H9 (cell line): ENCODE data around the gene GNB4. TPM values are rescaled to one million over a fixed set of nuclear protein-coding genes. Genes with fewer than 3 reads are reported as not detected.
A peak's percentile ranks its signal among the peaks of the same experiment; 100 is the strongest.

Source experiments
- DNase-seq: peaks from one replicate; pipeline ENCODE4 v3.0.0-alpha.2; 2017
- H2AFZ ChIP-seq: one replicate; pipeline ENCODE4 v1.6.1; 2013; ENCODE audit warnings: mild to moderate bottlenecking, low read length, control low read depth, moderate library complexity
- H2AK5ac ChIP-seq: 2 replicates; pipeline ENCODE4 v1.6.1; 2013; ENCODE audit warnings: low read length, control low read depth, mixed read lengths; ENCODE audit not compliant: insufficient read length
- H2BK120ac ChIP-seq: one replicate; pipeline ENCODE4 v1.6.1; 2013; ENCODE audit warnings: low read depth, mild to moderate bottlenecking, low read length, control low read depth, inconsistent platforms; ENCODE audit not compliant: poor library complexity, severe bottlenecking
- H2BK12ac ChIP-seq: 2 replicates; pipeline ENCODE4 v1.6.1; 2013; ENCODE audit warnings: low read length, control low read depth, mixed read lengths, low read depth; ENCODE audit not compliant: insufficient read length
- H2BK15ac ChIP-seq: 2 replicates; pipeline ENCODE4 v1.6.1; 2013; ENCODE audit warnings: low read depth, low read length, control low read depth
- H2BK20ac ChIP-seq: one replicate; pipeline ENCODE4 v1.6.1; 2013; ENCODE audit warnings: low read depth, mild to moderate bottlenecking, low read length, control low read depth, inconsistent platforms; ENCODE audit not compliant: poor library complexity, severe bottlenecking
- H2BK5ac ChIP-seq: 2 replicates; pipeline ENCODE4 v1.6.1; 2013; ENCODE audit warnings: low read length, control low read depth, mixed read lengths; ENCODE audit not compliant: insufficient read length
- H3K14ac ChIP-seq: 2 replicates; pipeline ENCODE4 v1.6.1; 2013; ENCODE audit warnings: low read length, control low read depth; ENCODE audit not compliant: insufficient read depth
- H3K18ac ChIP-seq: 2 replicates; pipeline ENCODE4 v1.6.1; 2013; ENCODE audit warnings: low read depth, mild to moderate bottlenecking, mixed read lengths, low read length, control low read depth; ENCODE audit not compliant: insufficient read length
- H3K23ac ChIP-seq: 2 replicates; pipeline ENCODE4 v1.6.1; 2013; ENCODE audit warnings: low read length, control low read depth, mixed read lengths, low read depth; ENCODE audit not compliant: insufficient read length
- H3K23me2 ChIP-seq: 2 replicates; pipeline ENCODE4 v1.6.1; 2013; ENCODE audit warnings: low read depth, mild to moderate bottlenecking, mixed read lengths, low read length, control low read depth; ENCODE audit not compliant: insufficient read length, poor library complexity, severe bottlenecking
- H3K27ac ChIP-seq: 2 replicates; pipeline ENCODE4 v1.5.1; 2013; ENCODE audit warnings: low read length, control low read depth, mixed read lengths, low read depth; ENCODE audit not compliant: insufficient read length
- H3K27me3 ChIP-seq: 2 replicates; pipeline ENCODE4 v1.6.1; 2013; ENCODE audit warnings: low read length, control low read depth, inconsistent platforms; ENCODE audit not compliant: insufficient read depth
- H3K4ac ChIP-seq: 2 replicates; pipeline ENCODE4 v1.6.1; 2013; ENCODE audit warnings: low read depth, mild to moderate bottlenecking, control low read depth, inconsistent platforms, low read length, moderate library complexity
- H3K4me1 ChIP-seq: 2 replicates; pipeline ENCODE4 v1.6.1; 2013; ENCODE audit warnings: low read length, control low read depth, inconsistent platforms; ENCODE audit not compliant: insufficient read depth
- H3K4me2 ChIP-seq: 2 replicates; pipeline ENCODE4 v1.6.1; 2013; ENCODE audit warnings: low read length, control low read depth, mixed read lengths; ENCODE audit not compliant: insufficient read length, insufficient read depth
- H3K56ac ChIP-seq: 2 replicates; pipeline ENCODE4 v1.6.1; 2013; ENCODE audit warnings: low read depth, mild to moderate bottlenecking, mixed read lengths, low read length, control low read depth; ENCODE audit not compliant: insufficient read length
- H3K79me1 ChIP-seq: 2 replicates; pipeline ENCODE4 v1.6.1; 2013; ENCODE audit warnings: low read depth, mild to moderate bottlenecking, moderate library complexity, low read length, control low read depth, inconsistent platforms; ENCODE audit not compliant: insufficient read depth, poor library complexity, severe bottlenecking
- H3K79me2 ChIP-seq: 2 replicates; pipeline ENCODE4 v1.6.1; 2013; ENCODE audit warnings: low read length, control low read depth, inconsistent platforms; ENCODE audit not compliant: insufficient read depth
- H3K9ac ChIP-seq: 2 replicates; pipeline ENCODE4 v1.6.1; 2013; ENCODE audit warnings: low read length, control low read depth, mixed read lengths; ENCODE audit not compliant: insufficient read length; ENCODE audit errors: extremely low read depth
- H3K9me3 ChIP-seq: one replicate; pipeline ENCODE4 v1.6.1; 2013; ENCODE audit warnings: low read depth, low read length, inconsistent platforms; ENCODE audit not compliant: control insufficient read depth
- H3T11ph ChIP-seq: one replicate; pipeline ENCODE4 v1.6.1; 2013; ENCODE audit warnings: mild to moderate bottlenecking, low read length, control low read depth, inconsistent platforms
- H4K20me1 ChIP-seq: one replicate; pipeline ENCODE4 v1.6.1; 2013; ENCODE audit not compliant: control insufficient read depth, insufficient read length, insufficient read depth
- H4K5ac ChIP-seq: 2 replicates; pipeline ENCODE4 v1.6.1; 2013; ENCODE audit warnings: low read depth, mild to moderate bottlenecking, mixed read lengths, low read length, control low read depth; ENCODE audit not compliant: insufficient read length
- H4K8ac ChIP-seq: replicated peaks from 2 replicates; pipeline ENCODE4 v1.6.1; 2013; ENCODE audit warnings: low read length, control low read depth, mixed read lengths, low read depth; ENCODE audit not compliant: insufficient read length
- H4K91ac ChIP-seq: 2 replicates; pipeline ENCODE4 v1.6.1; 2013; ENCODE audit warnings: low read depth, mild to moderate bottlenecking, moderate library complexity, mixed read lengths, low read length, control low read depth; ENCODE audit not compliant: insufficient read length
- H3K27ac Mint-ChIP-seq, 3 experiments: 2 replicates in 2 of 3; 3 replicates in 1 of 3; pipeline ENCODE4 v1.8.0; 2020 to 2021; ENCODE audit warnings: mixed read lengths in 3 of 3, mild to moderate bottlenecking in 1 of 3, moderate library complexity in 1 of 3
- H3K27me3 Mint-ChIP-seq: 2 replicates; pipeline ENCODE4 v1.8.0; 2021; ENCODE audit warnings: low read depth, mild to moderate bottlenecking, moderate library complexity, mixed read lengths
- H3K36me3 Mint-ChIP-seq, 3 experiments: 2 replicates in 2 of 3; 3 replicates in 1 of 3; pipeline ENCODE4 v1.8.0; 2020 to 2021; ENCODE audit warnings: low read depth in 3 of 3, mixed read lengths in 3 of 3; ENCODE audit not compliant: insufficient read depth in 1 of 3
- H3K4me1 Mint-ChIP-seq, 2 experiments: 2 replicates each; pipeline ENCODE4 v1.8.0; 2020; ENCODE audit warnings: mixed read lengths in 2 of 2
- H3K4me3 Mint-ChIP-seq, 2 experiments: 2 replicates in 1 of 2; 3 replicates in 1 of 2; pipeline ENCODE4 v1.8.0; 2020 to 2021; ENCODE audit warnings: mild to moderate bottlenecking in 2 of 2, mixed read lengths in 2 of 2, moderate library complexity in 1 of 2
- H3K9me3 Mint-ChIP-seq, 2 experiments: 2 replicates in 1 of 2; 3 replicates in 1 of 2; pipeline ENCODE4 v1.8.0; 2020; ENCODE audit warnings: mild to moderate bottlenecking in 2 of 2, mixed read lengths in 2 of 2, moderate library complexity in 1 of 2
- WGBS: extraction: QIAGEN DNeasy Blood & Tissue Kit; methylation state at CpG from one replicate; pipeline ENCODE4 v1.1.7; 2013; ENCODE audit warnings: missing lambda C conversion rate, low lambda C conversion rate, mixed read lengths; ENCODE audit not compliant: insufficient read length; ENCODE audit errors: extremely low coverage; 5-methylcytosine and 5-hydroxymethylcytosine counted together
- total RNA-seq: library from RNA; stranded (reverse); gene quantifications from 2 replicates; pipeline ENCODE4 v1.2.1, GENCODE V29; 2021
- TF ChIP-seq, protein P1 (sequence below): fragments of 200-600 bp; sonication (generic); conservative IDR thresholded peaks from 3 replicates; pipeline ENCODE4 v1.8.0; 2021; ENCODE audit warnings: antibody characterized with exemption, mild to moderate bottlenecking

GNB4 gene
- total RNA-seq, 1 experiment from 2014 or later: 25.0 TPM

DNA sequence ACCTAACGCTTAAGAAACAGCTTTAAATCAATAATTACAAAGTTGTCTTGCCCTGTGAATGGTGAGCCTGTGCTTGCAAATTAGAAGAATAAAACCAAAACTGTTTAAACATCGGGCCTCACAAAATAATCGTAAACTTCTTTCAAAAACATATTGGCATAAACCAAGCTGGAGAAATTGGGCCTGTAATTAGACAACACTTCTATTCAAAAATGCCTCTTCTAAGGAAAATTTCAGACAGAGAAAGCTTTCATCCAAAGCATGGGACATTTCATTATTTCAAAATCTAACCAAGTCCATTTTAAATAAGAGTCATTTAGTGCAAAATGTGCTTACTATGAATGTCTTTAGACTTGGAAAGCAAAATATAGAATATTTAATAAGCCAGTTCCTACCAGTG, 35.5 kb upstream of the GNB4 start:
- H2AFZ ChIP-seq: peak overlapping the region; percentile 65
- Mint-ChIP-seq H3K27me3 (no peaks in the 10 kb centered on the region), H3K9me3 (peaks cover 3 to 10% of the 10 kb centered on the region in 2 experiments; a peak in 4 of 5 replicates), H3K36me3 (no peaks in the 10 kb centered on the region), H3K4me3 (no peak overlapping the region), H3K27ac (no peak overlapping the region), H3K4me1 (no peaks in the 10 kb centered on the region)
- no peaks in the 10 kb centered on the region for H3K79me2 ChIP-seq
- no peak overlapping the region for H2BK5ac ChIP-seq
- no peak overlapping the region for H3K4ac ChIP-seq
- no peak overlapping the region for H3K18ac ChIP-seq
- H3K4me1 ChIP-seq: no peaks in the 10 kb centered on the region
- no CpG with 5 or more reads among the region's 3 CpGs for WGBS
- H4K91ac ChIP-seq: no peak overlapping the region
- no peaks in the 10 kb centered on the region for H3K23me2 ChIP-seq
- H2BK20ac ChIP-seq: no peak overlapping the region
- H4K5ac ChIP-seq: no peak overlapping the region
- no peak overlapping the region for H2BK12ac ChIP-seq
- no peak overlapping the region for H3K9ac ChIP-seq
- no peak overlapping the region for H2BK15ac ChIP-seq
- no peak overlapping the region for H2AK5ac ChIP-seq
- H3K79me1 ChIP-seq: no peaks in the 10 kb centered on the region
- H2BK120ac ChIP-seq: no peak overlapping the region
- no peaks in the 10 kb centered on the region for H4K20me1 ChIP-seq
- no peak overlapping the region for H3K56ac ChIP-seq
- H3K23ac ChIP-seq: no peak overlapping the region
- H3T11ph ChIP-seq: no peak overlapping the region
- no peak for DNase-seq
- no peak overlapping the region for H4K8ac ChIP-seq
- no peak overlapping the region for H3K14ac ChIP-seq
- no peaks in the 10 kb centered on the region for H3K27me3 ChIP-seq
- H3K27ac ChIP-seq: no peak overlapping the region
- H3K4me2 ChIP-seq: no peak overlapping the region
- H3K9me3 ChIP-seq: no peaks in the 10 kb centered on the region
- TF ChIP-seq, protein P1, sequence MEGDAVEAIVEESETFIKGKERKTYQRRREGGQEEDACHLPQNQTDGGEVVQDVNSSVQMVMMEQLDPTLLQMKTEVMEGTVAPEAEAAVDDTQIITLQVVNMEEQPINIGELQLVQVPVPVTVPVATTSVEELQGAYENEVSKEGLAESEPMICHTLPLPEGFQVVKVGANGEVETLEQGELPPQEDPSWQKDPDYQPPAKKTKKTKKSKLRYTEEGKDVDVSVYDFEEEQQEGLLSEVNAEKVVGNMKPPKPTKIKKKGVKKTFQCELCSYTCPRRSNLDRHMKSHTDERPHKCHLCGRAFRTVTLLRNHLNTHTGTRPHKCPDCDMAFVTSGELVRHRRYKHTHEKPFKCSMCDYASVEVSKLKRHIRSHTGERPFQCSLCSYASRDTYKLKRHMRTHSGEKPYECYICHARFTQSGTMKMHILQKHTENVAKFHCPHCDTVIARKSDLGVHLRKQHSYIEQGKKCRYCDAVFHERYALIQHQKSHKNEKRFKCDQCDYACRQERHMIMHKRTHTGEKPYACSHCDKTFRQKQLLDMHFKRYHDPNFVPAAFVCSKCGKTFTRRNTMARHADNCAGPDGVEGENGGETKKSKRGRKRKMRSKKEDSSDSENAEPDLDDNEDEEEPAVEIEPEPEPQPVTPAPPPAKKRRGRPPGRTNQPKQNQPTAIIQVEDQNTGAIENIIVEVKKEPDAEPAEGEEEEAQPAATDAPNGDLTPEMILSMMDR: no peak
